ENCODE measurements around the gene TMEM72. TPM values are rescaled to one million over a fixed set of nuclear protein-coding genes. Genes with fewer than 3 reads are reported as not detected.

Gene TMEM72
- polyA plus RNA-seq, 1 donor, result 0.31 TPM

DNA sequence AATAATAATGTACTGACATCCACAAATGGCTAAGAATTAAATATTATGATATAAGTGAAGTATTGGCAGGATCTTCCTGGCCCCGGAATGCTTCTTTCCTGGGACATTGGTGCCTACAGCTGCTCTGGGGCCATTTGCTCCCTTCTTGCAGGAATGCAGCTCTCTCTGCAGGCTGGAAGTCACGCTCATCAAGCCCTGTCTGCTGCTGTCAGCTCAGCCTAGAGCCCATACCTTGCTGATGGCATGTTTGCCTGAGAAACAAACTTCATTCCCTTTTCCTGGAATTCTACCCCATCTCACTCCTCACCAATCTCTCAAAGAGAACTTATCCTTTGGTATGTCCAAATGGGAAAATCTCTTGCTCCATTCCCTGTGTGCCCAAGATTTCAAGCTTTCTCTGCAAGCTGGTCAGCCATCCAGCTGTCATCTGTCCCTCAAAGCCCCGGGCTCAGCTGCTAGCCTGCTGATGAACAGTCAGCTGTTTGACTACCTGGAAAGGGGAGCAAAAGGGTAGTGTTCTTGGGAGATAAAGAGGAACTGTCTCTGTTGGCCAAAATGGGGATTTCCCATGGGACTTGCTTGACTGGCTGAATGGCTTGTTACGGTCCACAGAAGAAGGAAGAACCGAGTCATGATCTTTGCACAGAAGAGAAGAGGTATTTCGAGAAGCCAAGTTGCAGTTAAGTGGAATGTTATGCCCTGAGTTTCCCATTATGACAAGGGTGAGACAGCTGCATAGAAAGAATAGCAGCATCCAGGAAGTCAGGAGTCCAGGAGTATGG lies 36.4 kb downstream of the TMEM72 start:
- peaks cover 2% of the 10 kb centered on the region for H3K36me3 ChIP-seq (ENCODE audit: control insufficient read depth, insufficient read depth, low read length)
- H3K9me3 ChIP-seq (ENCODE audit: control insufficient read depth, low read depth, low read length), result no peaks in the 10 kb centered on the region
- peaks cover 27% of the 10 kb centered on the region for H3K4me1 ChIP-seq (ENCODE audit: control insufficient read depth, insufficient read depth, low read length)
- DNase-seq, result no peak
- no peak overlapping the region for H3K4me3 ChIP-seq (ENCODE audit: low read length)
- H3K27ac ChIP-seq (ENCODE audit: low read length), result no peak overlapping the region
- H3K27me3 ChIP-seq (ENCODE audit: control insufficient read depth, insufficient read depth, low read length), result no peaks in the 10 kb centered on the region
- no CpG with 5 or more reads among the region's 6 CpGs for WGBS (ENCODE audit: insufficient coverage, low lambda C conversion rate)

DNA sequence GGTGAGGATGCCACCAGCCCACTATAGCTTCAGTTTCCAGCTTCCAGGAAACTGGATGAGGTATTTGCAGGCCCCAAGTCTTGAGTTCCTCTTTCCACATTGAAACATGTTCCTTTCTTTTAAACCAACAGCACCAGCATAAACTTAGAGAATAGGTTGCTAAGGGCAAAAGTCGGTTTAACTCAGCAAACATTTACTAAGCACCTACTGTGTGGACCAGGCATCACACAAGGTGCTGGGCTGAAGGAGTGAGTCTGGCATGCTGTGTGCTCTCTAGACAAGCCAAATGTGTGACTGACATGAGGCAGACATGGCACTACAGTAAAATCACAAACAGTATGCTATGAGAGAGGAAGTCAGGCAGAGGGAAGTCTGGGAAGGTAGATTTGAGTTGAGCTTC lies 37.5 kb downstream of the TMEM72 start:
- H3K4me1 ChIP-seq (ENCODE audit: control insufficient read depth, insufficient read depth, low read length), result peaks cover 27% of the 10 kb centered on the region
- no peaks in the 10 kb centered on the region for H3K27me3 ChIP-seq (ENCODE audit: control insufficient read depth, insufficient read depth, low read length)
- no peak for DNase-seq
- no CpG with 5 or more reads among the region's 1 CpG for WGBS (ENCODE audit: insufficient coverage, low lambda C conversion rate)
- H3K36me3 ChIP-seq (ENCODE audit: control insufficient read depth, insufficient read depth, low read length), result peaks cover 2% of the 10 kb centered on the region
- no peaks in the 10 kb centered on the region for H3K9me3 ChIP-seq (ENCODE audit: control insufficient read depth, low read depth, low read length)
- no peak overlapping the region for H3K27ac ChIP-seq (ENCODE audit: low read length)
- H3K4me3 ChIP-seq (ENCODE audit: low read length), result no peak overlapping the region

DNA sequence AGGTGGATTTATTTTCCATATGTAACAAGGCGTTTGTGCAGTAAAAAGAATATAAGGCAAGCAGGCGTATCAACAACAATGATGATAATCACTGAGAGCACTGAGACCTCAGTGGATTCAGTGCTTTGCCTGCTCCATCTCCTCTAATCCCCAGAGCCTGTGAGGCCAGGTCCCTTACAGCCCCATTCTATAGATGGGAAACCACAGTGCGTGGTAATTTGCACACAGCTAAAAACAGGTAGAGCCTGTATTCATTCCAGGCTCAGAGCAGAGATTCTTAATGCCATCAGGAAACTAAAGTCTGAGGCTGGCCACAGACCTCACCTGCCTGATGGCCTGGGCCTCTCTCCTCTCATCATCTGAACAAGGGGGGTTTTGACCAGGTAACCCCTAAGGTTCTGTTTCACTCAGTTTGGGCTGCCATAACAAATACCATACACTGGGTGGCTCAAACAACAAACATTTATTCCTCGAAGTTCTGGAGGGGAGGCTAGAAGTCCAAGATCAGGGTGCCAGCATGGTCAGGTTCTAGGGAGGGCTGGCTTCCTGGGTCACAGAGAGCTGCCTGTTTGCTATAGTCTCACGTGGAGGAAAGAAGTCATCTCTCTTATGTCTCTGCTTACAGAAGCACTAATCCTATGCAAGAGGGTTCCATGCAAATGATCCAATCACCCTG lies 38.1 kb downstream of the TMEM72 start:
- Histone ChIP-seq H3K9me3 (ENCODE audit: control insufficient read depth, low read depth, low read length) (no peaks in the 10 kb centered on the region), H3K4me3 (ENCODE audit: low read length) (no peak overlapping the region), H3K27ac (ENCODE audit: low read length) (peak overlapping the region; percentile 67), H3K27me3 (ENCODE audit: control insufficient read depth, insufficient read depth, low read length) (no peaks in the 10 kb centered on the region), H3K4me1 (ENCODE audit: control insufficient read depth, insufficient read depth, low read length) (peaks cover 27% of the 10 kb centered on the region), H3K36me3 (ENCODE audit: control insufficient read depth, insufficient read depth, low read length) (peaks cover 2% of the 10 kb centered on the region)
- DNase-seq, result no peak
- WGBS (ENCODE audit: insufficient coverage, low lambda C conversion rate), result no CpG with 5 or more reads among the region's 5 CpGs

DNA sequence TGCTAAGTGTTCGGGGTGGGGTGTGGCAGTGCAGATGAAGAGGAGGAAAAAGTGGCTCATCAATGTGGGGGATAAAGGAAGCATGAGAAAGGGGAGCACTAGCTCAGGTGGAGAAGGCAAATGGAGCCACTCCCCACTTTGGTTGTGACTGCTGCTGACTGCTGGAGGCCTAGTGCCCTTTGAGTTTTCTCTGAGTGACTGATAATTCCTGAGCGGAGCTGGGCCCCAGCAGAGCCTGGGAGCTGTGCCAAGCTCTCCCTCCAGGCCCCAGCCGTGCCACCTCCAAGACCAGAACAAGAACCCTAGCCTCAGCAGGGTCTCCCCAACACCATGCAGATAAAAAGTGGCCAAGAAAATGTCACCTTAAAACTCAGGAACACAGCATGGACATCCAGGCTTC lies 38.8 kb downstream of the TMEM72 start:
- Histone ChIP-seq H3K4me1 (ENCODE audit: control insufficient read depth, insufficient read depth, low read length) (peaks cover 27% of the 10 kb centered on the region), H3K9me3 (ENCODE audit: control insufficient read depth, low read depth, low read length) (no peaks in the 10 kb centered on the region), H3K27me3 (ENCODE audit: control insufficient read depth, insufficient read depth, low read length) (no peaks in the 10 kb centered on the region), H3K27ac (ENCODE audit: low read length) (peak overlapping the region; percentile 67), H3K4me3 (ENCODE audit: low read length) (no peak overlapping the region), H3K36me3 (ENCODE audit: control insufficient read depth, insufficient read depth, low read length) (peaks cover 2% of the 10 kb centered on the region)
- no CpG with 5 or more reads among the region's 3 CpGs for WGBS (ENCODE audit: insufficient coverage, low lambda C conversion rate)
- DNase-seq, result peak in 1 of 2 donors; percentile 79

DNA sequence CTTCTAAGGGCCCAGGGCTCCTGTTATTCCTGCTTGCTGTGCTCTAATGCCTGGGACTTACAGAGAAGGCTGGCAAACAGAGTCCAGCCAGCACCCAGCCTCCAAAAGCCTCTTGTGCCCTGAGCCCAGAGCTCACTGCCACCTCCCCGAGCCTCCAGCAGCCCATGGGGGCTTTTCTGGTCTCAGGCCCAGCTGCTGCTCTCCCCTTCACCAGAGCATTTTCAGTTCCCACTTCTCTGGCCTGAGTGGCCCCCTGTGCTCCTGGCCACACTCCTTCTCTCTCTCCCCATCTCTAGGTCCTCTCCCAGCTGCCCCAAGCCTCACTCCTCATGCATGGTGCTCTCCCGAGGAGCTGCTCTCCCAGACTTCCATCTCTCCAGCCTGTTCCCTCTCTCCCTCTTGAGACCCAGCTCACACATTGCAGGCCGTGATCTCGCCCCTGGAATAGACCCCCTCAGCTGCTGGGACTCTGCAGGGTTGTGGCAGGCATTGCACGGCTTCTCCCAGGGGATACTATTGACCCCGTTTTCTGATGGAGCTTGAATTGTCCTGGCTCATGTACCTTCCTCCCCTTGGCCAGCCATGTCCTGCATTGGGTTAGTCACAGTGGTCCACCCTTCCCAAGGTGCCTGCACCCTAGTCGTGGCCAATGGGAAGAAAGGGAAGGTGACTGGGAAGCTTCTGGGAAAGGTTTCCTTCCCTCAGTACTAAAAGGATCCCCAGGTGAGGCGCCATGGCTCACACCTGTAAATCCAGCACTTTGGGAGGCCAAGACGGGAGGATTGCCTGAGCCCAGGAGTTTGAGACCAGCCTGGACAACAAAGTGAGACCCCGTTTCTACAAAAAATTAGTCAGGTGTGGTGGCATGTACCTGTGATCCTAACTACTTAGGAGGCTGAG lies 39.4 kb downstream of the TMEM72 start:
- H3K27ac ChIP-seq (ENCODE audit: low read length), result peak overlapping the region; percentile 67
- no peaks in the 10 kb centered on the region for H3K9me3 ChIP-seq (ENCODE audit: control insufficient read depth, low read depth, low read length)
- peaks cover 27% of the 10 kb centered on the region for H3K4me1 ChIP-seq (ENCODE audit: control insufficient read depth, insufficient read depth, low read length)
- WGBS (ENCODE audit: insufficient coverage, low lambda C conversion rate), result no CpG with 5 or more reads among the region's 10 CpGs
- peaks cover 5% of the 10 kb centered on the region for H3K36me3 ChIP-seq (ENCODE audit: control insufficient read depth, insufficient read depth, low read length)
- H3K27me3 ChIP-seq (ENCODE audit: control insufficient read depth, insufficient read depth, low read length), result no peaks in the 10 kb centered on the region
- no peak for DNase-seq
- no peak overlapping the region for H3K4me3 ChIP-seq (ENCODE audit: low read length)

DNA sequence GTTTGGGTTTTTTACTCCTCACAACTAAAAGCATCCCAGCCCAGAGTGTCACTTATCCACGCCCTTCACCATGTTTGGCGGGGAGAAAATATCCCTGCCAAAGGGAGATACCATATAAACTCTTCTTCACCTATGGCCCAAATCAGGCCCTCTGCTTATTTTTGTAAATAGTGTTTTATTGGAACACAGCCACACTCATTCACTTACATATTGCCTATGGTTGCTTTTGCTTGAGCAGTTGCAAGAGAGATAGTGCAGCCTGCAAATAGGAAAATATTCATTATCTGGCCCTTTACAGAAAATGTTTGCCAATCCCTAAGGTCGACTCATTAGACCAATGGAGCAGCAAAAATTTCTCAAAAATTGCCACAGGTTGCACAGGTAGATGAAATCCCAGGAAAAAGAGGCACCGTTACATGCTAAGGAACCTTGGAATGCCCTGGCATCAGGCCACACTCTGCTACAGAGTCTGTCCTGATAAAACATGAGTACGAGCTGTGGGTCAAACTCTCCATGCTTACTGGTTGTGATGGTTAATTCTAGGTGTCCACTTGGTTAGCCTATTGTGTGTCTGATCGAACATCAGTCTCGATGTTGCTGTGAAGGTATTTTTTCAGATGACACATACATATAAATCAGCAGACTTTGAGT lies 40.6 kb downstream of the TMEM72 start:
- no peaks in the 10 kb centered on the region for H3K27me3 ChIP-seq (ENCODE audit: control insufficient read depth, insufficient read depth, low read length)
- H3K4me1 ChIP-seq (ENCODE audit: control insufficient read depth, insufficient read depth, low read length), result peaks cover 21% of the 10 kb centered on the region
- no CpG with 5 or more reads among the region's 7 CpGs for WGBS (ENCODE audit: insufficient coverage, low lambda C conversion rate)
- H3K4me3 ChIP-seq (ENCODE audit: low read length), result no peak overlapping the region
- H3K36me3 ChIP-seq (ENCODE audit: control insufficient read depth, insufficient read depth, low read length), result peaks cover 15% of the 10 kb centered on the region
- no peak overlapping the region for H3K27ac ChIP-seq (ENCODE audit: low read length)
- no peaks in the 10 kb centered on the region for H3K9me3 ChIP-seq (ENCODE audit: control insufficient read depth, low read depth, low read length)
- DNase-seq, result no peak

DNA sequence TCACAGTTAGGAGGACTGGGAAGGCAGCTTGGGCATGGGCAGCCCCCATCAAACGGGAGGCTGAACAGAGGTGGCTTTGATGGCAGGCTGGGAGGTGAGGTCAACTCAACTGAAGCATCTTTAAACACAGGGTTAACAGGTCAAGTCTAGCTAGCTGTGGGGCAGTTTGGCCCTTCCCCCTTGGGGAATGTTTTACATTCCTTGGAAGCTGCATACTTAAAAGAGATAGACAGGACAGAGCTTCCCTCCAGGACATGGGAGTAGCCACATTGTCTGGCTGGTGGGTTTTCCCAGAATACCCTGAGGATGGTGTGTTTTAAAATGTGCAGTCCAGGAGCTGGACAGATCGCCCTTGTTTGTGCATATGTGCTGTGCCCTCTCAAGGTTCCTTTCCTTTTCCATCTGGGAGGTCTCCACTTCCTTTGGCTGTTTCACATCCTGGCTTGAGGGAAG lies 41.7 kb downstream of the TMEM72 start:
- no peaks in the 10 kb centered on the region for H3K27me3 ChIP-seq (ENCODE audit: control insufficient read depth, insufficient read depth, low read length)
- DNase-seq, result no peak
- H3K9me3 ChIP-seq (ENCODE audit: control insufficient read depth, low read depth, low read length), result no peaks in the 10 kb centered on the region
- H3K36me3 ChIP-seq (ENCODE audit: control insufficient read depth, insufficient read depth, low read length), result peaks cover 15% of the 10 kb centered on the region
- WGBS (ENCODE audit: insufficient coverage, low lambda C conversion rate), result no CpG with 5 or more reads among the region's 2 CpGs
- H3K4me1 ChIP-seq (ENCODE audit: control insufficient read depth, insufficient read depth, low read length), result peaks cover 23% of the 10 kb centered on the region
- H3K27ac ChIP-seq (ENCODE audit: low read length), result no peak overlapping the region
- H3K4me3 ChIP-seq (ENCODE audit: low read length), result no peak overlapping the region

DNA sequence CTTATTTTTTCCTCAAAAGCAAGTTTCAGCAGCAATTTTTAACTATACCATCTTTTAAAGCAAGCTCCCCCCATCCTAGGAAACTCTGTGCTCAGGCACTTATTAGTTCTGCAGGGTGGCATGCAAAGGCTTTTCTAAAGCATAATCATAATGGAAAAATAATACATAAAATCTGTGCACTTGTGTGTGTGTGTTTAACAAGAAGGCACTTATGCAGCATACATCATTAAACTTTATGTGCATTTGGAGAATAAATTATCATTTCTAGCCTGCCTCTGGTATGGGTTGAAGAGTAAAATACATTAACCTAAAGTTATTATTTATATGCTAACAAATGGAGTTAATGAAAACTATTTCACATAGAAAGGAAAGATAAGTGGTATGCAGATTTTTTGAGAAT lies 42.9 kb downstream of the TMEM72 start:
- Histone ChIP-seq H3K4me3 (ENCODE audit: low read length) (no peak overlapping the region), H3K27me3 (ENCODE audit: control insufficient read depth, insufficient read depth, low read length) (no peaks in the 10 kb centered on the region), H3K4me1 (ENCODE audit: control insufficient read depth, insufficient read depth, low read length) (peaks cover 31% of the 10 kb centered on the region), H3K27ac (ENCODE audit: low read length) (no peak overlapping the region), H3K36me3 (ENCODE audit: control insufficient read depth, insufficient read depth, low read length) (peaks cover 15% of the 10 kb centered on the region), H3K9me3 (ENCODE audit: control insufficient read depth, low read depth, low read length) (no peaks in the 10 kb centered on the region)
- DNase-seq, result no peak

DNA sequence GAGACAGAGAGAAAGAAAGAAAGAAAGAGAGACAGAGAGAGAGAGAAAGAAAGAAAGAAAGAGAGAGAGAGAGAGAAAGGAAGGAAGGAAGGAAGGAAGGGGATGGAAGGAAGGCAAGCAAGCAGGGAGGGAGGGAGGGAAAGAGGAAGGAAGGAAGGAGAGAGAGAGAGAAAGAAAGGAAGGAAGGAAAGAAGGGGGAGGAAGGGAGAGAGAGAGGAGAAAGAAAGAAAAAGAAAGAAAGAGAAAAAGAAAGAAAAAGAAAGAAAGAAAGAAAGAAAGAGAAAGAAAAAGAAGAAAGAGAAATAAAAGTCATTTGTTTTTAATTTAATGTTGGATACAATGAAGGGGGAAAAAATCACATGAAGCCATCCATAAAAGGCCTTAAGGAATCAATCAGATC lies 43.8 kb downstream of the TMEM72 start:
- no peak overlapping the region for H3K4me3 ChIP-seq (ENCODE audit: low read length)
- H3K9me3 ChIP-seq (ENCODE audit: control insufficient read depth, low read depth, low read length), result no peaks in the 10 kb centered on the region
- H3K27me3 ChIP-seq (ENCODE audit: control insufficient read depth, insufficient read depth, low read length), result no peaks in the 10 kb centered on the region
- H3K27ac ChIP-seq (ENCODE audit: low read length), result no peak overlapping the region
- peaks cover 26% of the 10 kb centered on the region for H3K4me1 ChIP-seq (ENCODE audit: control insufficient read depth, insufficient read depth, low read length)
- DNase-seq, result no peak
- H3K36me3 ChIP-seq (ENCODE audit: control insufficient read depth, insufficient read depth, low read length), result peaks cover 15% of the 10 kb centered on the region
